GM21381 (cell line): ENCODE results near the gene IPPK.

Experiments used
- ATAC-seq: cut with Tn5 transposase; IDR thresholded peaks from one replicate; pipeline ENCODE4 v1.9.1; 2021; ENCODE audit warnings: mild to moderate bottlenecking, moderate library complexity; ENCODE audit not compliant: unreplicated experiment

Gene IPPK

GRCh38 chr9:92616199-92616641 lies 53.7 kb downstream of the IPPK start:
- no peak for ATAC-seq

- no peak for ATAC-seq
These were observed 54.1 kb downstream of the IPPK start for GRCh38 chr9:92615790-92616189.

- no peak for ATAC-seq
These were observed 55.0 kb downstream of the IPPK start for GRCh38 chr9:92614763-92615461.

- no peak for ATAC-seq
These were observed 55.8 kb downstream of the IPPK start for GRCh38 chr9:92614123-92614510.

GRCh38 chr9:92613268-92614122 lies 56.4 kb downstream of the IPPK start:
- ATAC-seq: no peak

- ATAC-seq: no peak
These were observed 57.1 kb downstream of the IPPK start for GRCh38 chr9:92612816-92613215.

- ATAC-seq: no peak
These were observed 57.6 kb downstream of the IPPK start for GRCh38 chr9:92612292-92612691.

GRCh38 chr9:92611621-92612285 lies 58.2 kb downstream of the IPPK start:
- no peak for ATAC-seq

GRCh38 chr9:92610470-92611420 lies 59.2 kb downstream of the IPPK start:
- ATAC-seq: no peak

- ATAC-seq: no peak
These were observed 61.0 kb downstream of the IPPK start for GRCh38 chr9:92608909-92609445.

GRCh38 chr9:92608241-92608908 lies 61.6 kb downstream of the IPPK start:
- ATAC-seq: no peak

GRCh38 chr9:92607773-92608172 lies 62.2 kb downstream of the IPPK start:
- no peak for ATAC-seq

GRCh38 chr9:92607088-92607487 lies 62.8 kb downstream of the IPPK start:
- ATAC-seq: peak; percentile 80

- ATAC-seq: no peak
These were observed 64.7 kb downstream of the IPPK start for GRCh38 chr9:92605224-92605623.

- no peak for ATAC-seq
These were observed 65.9 kb downstream of the IPPK start for GRCh38 chr9:92603990-92604389.

- no peak for ATAC-seq
These were observed 66.8 kb downstream of the IPPK start for GRCh38 chr9:92603100-92603499.

GRCh38 chr9:92602413-92602812 lies 67.5 kb downstream of the IPPK start:
- ATAC-seq: no peak

- no peak for ATAC-seq
These were observed 68.5 kb downstream of the IPPK start for GRCh38 chr9:92601451-92601850.

GRCh38 chr9:92600462-92601261 lies 69.3 kb downstream of the IPPK start:
- ATAC-seq: no peak
